WTC11 (cell line): ENCODE data around the gene GPX3. TPM values are rescaled to one million over a fixed set of nuclear protein-coding genes. Genes with fewer than 3 reads are reported as not detected.

Source experiments
- ATAC-seq: fragments of 200-7000 bp; cut with Tn5 transposase; 2 replicates; pipeline ENCODE4 v1.10.0; 2021; ENCODE audit warnings: mild to moderate bottlenecking, moderate library complexity
- CTCF ChIA-PET: fragments of 300-600 bp; sonication (Branson Sonifier 250); formaldehyde crosslinking; loops from one replicate; lab custom pipeline; 2021; ENCODE audit warnings: antibody characterized with exemption; lab: Charles Lee
- POLR2A ChIA-PET: fragments of 350-600 bp; sonication (Branson Sonifier 250); formaldehyde crosslinking; loops from one replicate; lab custom pipeline; 2021; ENCODE audit warnings: antibody characterized with exemption; lab: Charles Lee
- DNase-seq: peaks from one replicate; pipeline ENCODE4 v3.0.0; 2021; ENCODE audit warnings: low spot score
- H3K27ac Mint-ChIP-seq: 2 replicates; pipeline ENCODE4 v1.8.0; 2021; ENCODE audit warnings: mixed read lengths
- H3K27me3 Mint-ChIP-seq: 2 replicates; pipeline ENCODE4 v1.8.0; 2021; ENCODE audit warnings: low read depth, mild to moderate bottlenecking, moderate library complexity, mixed read lengths
- H3K36me3 Mint-ChIP-seq: 2 replicates; pipeline ENCODE4 v1.8.0; 2021; ENCODE audit warnings: mixed read lengths
- H3K4me1 Mint-ChIP-seq: 2 replicates; pipeline ENCODE4 v1.8.0; 2022; ENCODE audit warnings: mixed read lengths
- H3K4me3 Mint-ChIP-seq: 2 replicates; pipeline ENCODE4 v1.8.0; 2021; ENCODE audit warnings: mild to moderate bottlenecking, moderate library complexity, mixed read lengths
- H3K9me3 Mint-ChIP-seq: 2 replicates; pipeline ENCODE4 v1.8.0; 2021; ENCODE audit warnings: mixed read lengths
- ATF1 ChIP-seq: sonication (generic); formaldehyde crosslinking; IDR thresholded peaks from 2 replicates; pipeline ENCODE4 v1.8.1; 2023; ENCODE audit warnings: mild to moderate bottlenecking, moderate library complexity, missing genetic modification reagents
- CDX4 ChIP-seq: fragments of 250-450 bp; sonication (Bioruptor Pico); IDR thresholded peaks from 2 replicates; pipeline ENCODE4 v1.9.0; 2021; ENCODE audit warnings: moderate library complexity, mild to moderate bottlenecking, inconsistent platforms, borderline replicate concordance
- CREB1 ChIP-seq: sonication (generic); formaldehyde crosslinking; IDR thresholded peaks from 2 replicates; pipeline ENCODE4 v1.8.0; 2023; ENCODE audit warnings: mild to moderate bottlenecking, missing genetic modification reagents
- E2F4 ChIP-seq: sonication (generic); formaldehyde crosslinking; IDR thresholded peaks from 2 replicates; pipeline ENCODE4 v1.8.1; 2022; ENCODE audit warnings: low read depth, mild to moderate bottlenecking, moderate library complexity, missing genetic modification reagents, borderline replicate concordance
- E2F5 ChIP-seq: sonication (generic); formaldehyde crosslinking; IDR thresholded peaks from 2 replicates; pipeline ENCODE4 v1.8.1; 2022; ENCODE audit warnings: mild to moderate bottlenecking, moderate library complexity, missing genetic modification reagents
- ETV6 ChIP-seq: sonication (generic); formaldehyde crosslinking; IDR thresholded peaks from 2 replicates; pipeline ENCODE4 v1.8.1; 2022; ENCODE audit warnings: mild to moderate bottlenecking, missing genetic modification reagents
- GABPB1 ChIP-seq: sonication (generic); formaldehyde crosslinking; IDR thresholded peaks from 2 replicates; pipeline ENCODE4 v1.8.1; 2023; ENCODE audit warnings: mild to moderate bottlenecking, missing genetic modification reagents
- HMGA2 ChIP-seq: fragments of 250-450 bp; sonication (Bioruptor Pico); IDR thresholded peaks from 2 replicates; pipeline ENCODE4 v1.4.0; 2021; ENCODE audit warnings: mild to moderate bottlenecking, moderate library complexity
- MAX ChIP-seq: sonication (generic); formaldehyde crosslinking; IDR thresholded peaks from 2 replicates; pipeline ENCODE4 v1.8.0; 2022; ENCODE audit warnings: mild to moderate bottlenecking, missing genetic modification reagents
- MLX ChIP-seq: sonication (generic); formaldehyde crosslinking; IDR thresholded peaks from 2 replicates; pipeline ENCODE4 v1.8.1; 2023; ENCODE audit warnings: mild to moderate bottlenecking, missing genetic modification reagents, moderate library complexity
- PRRX2 ChIP-seq: fragments of 250-450 bp; sonication (Bioruptor Pico); IDR thresholded peaks from 2 replicates; pipeline ENCODE4 v1.8.0; 2021; ENCODE audit warnings: mild to moderate bottlenecking
- SP1 ChIP-seq: sonication (generic); formaldehyde crosslinking; conservative IDR thresholded peaks from 2 replicates; pipeline ENCODE4 v1.8.1; 2022; ENCODE audit warnings: missing genetic modification reagents
- TP53 ChIP-seq: sonication (generic); formaldehyde crosslinking; IDR thresholded peaks from 2 replicates; pipeline ENCODE4 v1.8.1; 2023; ENCODE audit warnings: mild to moderate bottlenecking, missing genetic modification reagents
- USF2 ChIP-seq: sonication (generic); formaldehyde crosslinking; IDR thresholded peaks from 2 replicates; pipeline ENCODE4 v1.8.1; 2023; ENCODE audit warnings: mild to moderate bottlenecking, missing genetic modification reagents, moderate library complexity
- ZNF121 ChIP-seq: sonication (generic); formaldehyde crosslinking; IDR thresholded peaks from 2 replicates; pipeline ENCODE4 v1.8.0; 2023; ENCODE audit warnings: missing genetic modification reagents
- ZNF219 ChIP-seq: sonication (generic); formaldehyde crosslinking; IDR thresholded peaks from 2 replicates; pipeline ENCODE4 v1.8.0; 2023; ENCODE audit warnings: missing genetic modification reagents, mild to moderate bottlenecking, borderline replicate concordance
- ZNF263 ChIP-seq: sonication (generic); formaldehyde crosslinking; IDR thresholded peaks from 2 replicates; pipeline ENCODE4 v1.8.1; 2022; ENCODE audit warnings: low read depth, mild to moderate bottlenecking, moderate library complexity, missing genetic modification reagents
- ZNF416 ChIP-seq: fragments of 250-450 bp; sonication (Bioruptor Pico); IDR thresholded peaks from 2 replicates; pipeline ENCODE4 v1.9.0; 2021; ENCODE audit warnings: mild to moderate bottlenecking, inconsistent platforms
- total RNA-seq: library from RNA; stranded (reverse); gene quantifications from 3 replicates; pipeline ENCODE4 v1.2.3, GENCODE V29; 2021

Gene GPX3
- total RNA-seq, 1 experiment from 2014 or later = 24.5 TPM

GRCh38 chr5:151014680-151015343 lies 5.6 kb upstream of the GPX3 start:
- H3K9me3 Mint-ChIP-seq = no peaks in the 10 kb centered on the region
- ATAC-seq (no peak), DNase-seq (no peak)
- POLR2A ChIA-PET = no interaction called here
- CTCF ChIA-PET = interaction anchor here (1.0 kb wide), 1 partner anchor 37 kb away, joined by 3 read pairs; no protein-coding TSS in a partner anchor
- H3K27ac Mint-ChIP-seq = no peak overlapping the region
- no peaks in the 10 kb centered on the region for H3K36me3 Mint-ChIP-seq
- no peaks in the 10 kb centered on the region for H3K4me1 Mint-ChIP-seq
- peaks cover 27% of the 10 kb centered on the region for H3K27me3 Mint-ChIP-seq
- no peak overlapping the region for H3K4me3 Mint-ChIP-seq
- no peak for TF ChIP-seq TP53 (CRISPR knock-in tag)
- TF ChIP-seq ZNF219 (CRISPR knock-in tag) = no peak
- no peak for TF ChIP-seq SP1 (CRISPR knock-in tag)
- no peak for TF ChIP-seq ZNF121 (CRISPR knock-in tag)
- no peak for TF ChIP-seq E2F5 (CRISPR knock-in tag)
- TF ChIP-seq MAX (CRISPR knock-in tag) = no peak
- TF ChIP-seq E2F4 = no peak

- H3K27me3 Mint-ChIP-seq = peaks cover 33% of the 10 kb centered on the region
- no peak for TF ChIP-seq PRRX2 (CRISPR knock-in tag)
- no peak for TF ChIP-seq ATF1 (CRISPR knock-in tag)
- no peak for TF ChIP-seq ZNF263 (CRISPR knock-in tag)
- no peak for TF ChIP-seq USF2 (CRISPR knock-in tag)
- TF ChIP-seq ZNF416 (CRISPR knock-in tag) = no peak
- TF ChIP-seq GABPB1 (CRISPR knock-in tag) = no peak
- TF ChIP-seq ETV6 (CRISPR knock-in tag) = no peak
- no peak for TF ChIP-seq CDX4
- no peak for TF ChIP-seq HMGA2 (CRISPR knock-in tag)
- no peak for ATAC-seq
- peaks cover 3% of the 10 kb centered on the region for H3K4me1 Mint-ChIP-seq
- no peak overlapping the region for H3K27ac Mint-ChIP-seq
- POLR2A ChIA-PET = no interaction called here
- CTCF ChIA-PET = interaction anchor here (1.6 to 1.7 kb wide), 4 partner anchors 14 to 99 kb away, joined by 4 to 8 read pairs (median 6); no protein-coding TSS in a partner anchor
- no peak overlapping the region for H3K4me3 Mint-ChIP-seq
- no peaks in the 10 kb centered on the region for H3K9me3 Mint-ChIP-seq
- no peak for DNase-seq
- no peaks in the 10 kb centered on the region for H3K36me3 Mint-ChIP-seq
Measured at GRCh38 chr5:151015974-151016587, 4.3 kb upstream of the GPX3 start.

- no peak for DNase-seq
- Mint-ChIP-seq H3K36me3 (no peaks in the 10 kb centered on the region), H3K27me3 (peaks cover 39% of the 10 kb centered on the region), H3K4me1 (peaks cover 4% of the 10 kb centered on the region), H3K27ac (no peak overlapping the region), H3K4me3 (no peak overlapping the region), H3K9me3 (no peaks in the 10 kb centered on the region)
- ChIA-PET POLR2A (no interaction called here), CTCF (interaction anchor here (1.6 to 1.7 kb wide), 4 partner anchors 14 to 99 kb away, joined by 4 to 8 read pairs (median 6); no protein-coding TSS in a partner anchor)
- TF ChIP-seq TP53 (CRISPR knock-in tag) = no peak
- no peak for TF ChIP-seq CREB1
- no peak for TF ChIP-seq PRRX2 (CRISPR knock-in tag)
- no peak for TF ChIP-seq MLX (CRISPR knock-in tag)
- ATAC-seq = no peak
Measured at GRCh38 chr5:151016700-151017099, 3.7 kb upstream of the GPX3 start.
